Ascending aorta (tissue), 2 donors: ENCODE measurements around the gene TEX11. TPM values are rescaled to one million over a fixed set of nuclear protein-coding genes. Genes with fewer than 3 reads are reported as not detected.
"Not testable (repeated sequence)": the region's sequence is repeated elsewhere in the genome, so short reads cannot be mapped to it uniquely, and the experiment has no call there.

Source experiments
- DNase-seq, 2 donors: peaks; one replicate each; pipeline ENCODE4 v3.0.0-alpha.2; 2019; ENCODE audit warnings: low spot score in 2 of 2
- H3K27ac ChIP-seq, 2 donors: fragments of 200-600 bp; sonication (generic); one replicate each; pipeline ENCODE4 v1.5.1; 2016 to 2017; ENCODE audit warnings: mild to moderate bottlenecking in 1 of 2
- H3K27me3 ChIP-seq: fragments of 200-600 bp; sonication (generic); one replicate; pipeline ENCODE4 v1.5.1; 2017
- H3K36me3 ChIP-seq, 2 donors: fragments of 200-600 bp; sonication (generic); one replicate each; pipeline ENCODE4 v1.5.1; 2016
- H3K4me1 ChIP-seq, 2 donors: fragments of 200-600 bp; sonication (generic); one replicate each; pipeline ENCODE4 v1.5.1; 2016 to 2017; ENCODE audit warnings: mild to moderate bottlenecking in 1 of 2
- H3K4me3 ChIP-seq, 2 donors: fragments of 200-600 bp; sonication (generic); one replicate each; pipeline ENCODE4 v1.5.1; 2016 to 2017; ENCODE audit warnings: mild to moderate bottlenecking in 1 of 2
- H3K9me3 ChIP-seq, 2 donors: fragments of 200-600 bp; sonication (generic); one replicate each; pipeline ENCODE4 v1.5.1; 2016
- CTCF ChIP-seq, 3 experiments: fragments of 200-600 bp in 2 of 3; fragments of 450-650 bp in 1 of 3; sonication (generic) in 2 of 3; IDR thresholded peaks; one replicate each; pipeline ENCODE4 v1.5.1; 2016 to 2019; ENCODE audit warnings: antibody characterized with exemption in 3 of 3, mild to moderate bottlenecking in 1 of 3, moderate library complexity in 1 of 3
- intact Hi-C: fragments of 100-400 bp; cut with DNase I; formaldehyde crosslinking; loops from one replicate; pipeline ENCODE4 v1.15.1; 2023
- total RNA-seq: library from RNA; depleted of rRNA; stranded (reverse); fragments of >200 nt; gene quantifications from one replicate; pipeline ENCODE4 v1.1.0, GENCODE V29; 2016

TEX11 gene
- total RNA-seq, 1 donor from 2014 or later: not detected

- TF ChIP-seq CTCF (IDR thresholded peaks at IDR 0.05): no peak
- Histone ChIP-seq H3K9me3 (peaks cover 0 to 8% of the 10 kb centered on the region in 2 donors), H3K27ac (no peak overlapping the region), H3K36me3 (no peaks in the 10 kb centered on the region), H3K4me1 (no peaks in the 10 kb centered on the region), H3K27me3 (no peaks in the 10 kb centered on the region), H3K4me3 (no peak overlapping the region)
- intact Hi-C loops: no loop called here
- DNase-seq: no peak
These were observed 331.1 kb downstream of the TEX11 start for GRCh38 chrX:70577442-70577841.

GRCh38 chrX:70569922-70570576, 338.5 kb downstream of the TEX11 start:
- H3K4me1 ChIP-seq, H3K27me3 ChIP-seq: not testable (repeated sequence)

GRCh38 chrX:70554948-70555347, 353.6 kb downstream of the TEX11 start:
- Histone ChIP-seq H3K27me3 (no peaks in the 10 kb centered on the region), H3K36me3 (no peaks in the 10 kb centered on the region), H3K27ac (no peak overlapping the region), H3K4me3 (no peak overlapping the region), H3K4me1 (no peaks in the 10 kb centered on the region), H3K9me3 (no peaks in the 10 kb centered on the region)
- intact Hi-C loops: loop anchor here (1.0 kb wide), 1 partner anchor 101 kb away; no protein-coding TSS in a partner anchor
- DNase-seq: no peak
- no peak for TF ChIP-seq CTCF (IDR thresholded peaks at IDR 0.05)

More at GRCh38 chrX:70569922-70570576, 338.5 kb downstream of the TEX11 start:
- DNase-seq, H3K9me3 ChIP-seq, H3K27ac ChIP-seq, H3K36me3 ChIP-seq, H3K4me3 ChIP-seq, intact Hi-C loops: not testable (repeated sequence)

- Histone ChIP-seq H3K27ac (no peak overlapping the region), H3K4me3 (no peak overlapping the region), H3K27me3 (no peaks in the 10 kb centered on the region), H3K36me3 (no peaks in the 10 kb centered on the region), H3K4me1 (no peaks in the 10 kb centered on the region), H3K9me3 (no peaks in the 10 kb centered on the region)
- no peak for TF ChIP-seq CTCF (IDR thresholded peaks at IDR 0.05)
- intact Hi-C loops: loop anchor here (1.0 kb wide), 1 partner anchor 100 kb away; no protein-coding TSS in a partner anchor
- no peak for DNase-seq
These were observed 354.0 kb downstream of the TEX11 start for GRCh38 chrX:70554523-70554922.

- Histone ChIP-seq H3K27ac (no peak overlapping the region), H3K4me1 (no peaks in the 10 kb centered on the region), H3K36me3 (no peaks in the 10 kb centered on the region), H3K9me3 (no peaks in the 10 kb centered on the region), H3K4me3 (no peak overlapping the region), H3K27me3 (no peaks in the 10 kb centered on the region)
- no peak for DNase-seq
- intact Hi-C loops: loop anchor here (1.0 kb wide), 1 partner anchor 100 kb away; no protein-coding TSS in a partner anchor
- peak in 2 of 3 experiments; percentile 14 to 31 for TF ChIP-seq CTCF (IDR thresholded peaks at IDR 0.05)
These were observed 354.4 kb downstream of the TEX11 start for GRCh38 chrX:70554081-70554480.

GRCh38 chrX:70553516-70553915, 355.0 kb downstream of the TEX11 start:
- Histone ChIP-seq H3K36me3 (no peaks in the 10 kb centered on the region), H3K4me1 (no peaks in the 10 kb centered on the region), H3K4me3 (no peak overlapping the region), H3K27ac (no peak overlapping the region), H3K27me3 (no peaks in the 10 kb centered on the region), H3K9me3 (no peaks in the 10 kb centered on the region)
- DNase-seq: no peak
- TF ChIP-seq CTCF (IDR thresholded peaks at IDR 0.05): no peak
- intact Hi-C loops: no loop called here
